Measurements from ENCODE around the gene HTRA3.

HTRA3 gene

GRCh38 chr4:8250227-8250626 is 19.3 kb upstream of the HTRA3 start:
- DNase-seq: no peak

DNA sequence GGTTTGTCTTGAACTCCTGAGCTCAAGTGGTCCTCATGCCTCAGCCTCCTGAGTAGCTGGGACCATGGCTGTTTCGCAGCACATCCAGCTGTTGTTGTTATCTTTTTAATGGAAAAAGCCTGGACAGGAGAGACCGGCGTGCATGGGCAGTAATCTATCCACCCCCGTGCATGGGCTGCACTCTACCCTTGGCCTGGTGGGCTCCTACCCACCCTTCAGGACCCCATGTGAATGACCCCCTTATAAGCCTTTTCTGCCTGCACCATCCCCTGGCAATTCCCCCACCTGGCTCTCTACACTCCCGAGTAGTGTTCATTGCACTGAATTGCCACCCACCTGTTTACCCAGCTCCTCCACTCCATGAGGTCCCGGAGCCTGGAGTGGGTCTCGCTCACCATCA is 18.9 kb upstream of the HTRA3 start:
- DNase-seq: no peak

- DNase-seq: no peak
Measured at GRCh38 chr4:8251110-8251883, 18.3 kb upstream of the HTRA3 start.

DNA sequence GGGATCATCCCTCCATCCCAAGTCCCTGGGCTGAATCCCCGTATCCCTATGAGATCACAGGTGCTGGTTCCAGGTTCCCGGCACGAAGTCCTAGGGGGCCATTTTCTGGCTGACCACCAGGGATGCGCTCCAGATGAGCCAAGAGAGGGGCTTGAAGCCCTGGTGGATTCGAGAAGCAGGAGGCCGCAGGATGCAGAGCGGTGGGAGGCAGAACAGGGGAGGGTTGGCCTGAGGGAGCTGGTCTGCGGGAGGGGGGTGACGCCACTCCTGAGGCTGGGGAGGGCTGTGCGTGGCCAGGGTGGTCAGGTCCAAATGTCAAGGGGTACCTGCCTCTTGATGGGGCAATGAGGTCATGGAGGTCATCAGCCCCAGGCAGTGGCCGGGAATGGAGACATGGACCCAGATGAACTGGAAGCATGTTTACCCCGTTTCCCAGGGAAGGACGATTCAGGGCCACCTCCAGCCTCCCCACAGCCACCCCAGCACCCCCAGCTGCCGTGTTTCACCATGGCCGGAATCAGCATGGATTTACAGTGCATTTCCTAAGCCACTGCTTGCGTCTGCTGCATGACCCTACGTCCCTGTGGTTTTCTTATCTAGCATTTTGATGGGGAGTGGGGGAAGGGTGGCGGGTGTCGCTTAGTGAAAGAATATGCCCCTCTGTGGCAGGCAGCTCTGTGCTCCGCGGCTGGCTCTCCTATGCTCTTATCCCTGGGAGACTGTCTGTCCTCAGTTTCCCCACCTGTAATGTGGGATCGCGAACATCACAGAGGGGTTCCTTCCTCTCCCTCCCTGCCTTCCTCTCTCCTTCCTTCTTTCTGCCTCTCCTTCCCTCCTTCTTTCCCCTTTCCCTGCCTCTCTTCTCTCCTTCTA is 17.0 kb upstream of the HTRA3 start:
- DNase-seq: no peak

- no peak for DNase-seq
Measured at GRCh38 chr4:8254076-8254475, 15.5 kb upstream of the HTRA3 start.

DNA sequence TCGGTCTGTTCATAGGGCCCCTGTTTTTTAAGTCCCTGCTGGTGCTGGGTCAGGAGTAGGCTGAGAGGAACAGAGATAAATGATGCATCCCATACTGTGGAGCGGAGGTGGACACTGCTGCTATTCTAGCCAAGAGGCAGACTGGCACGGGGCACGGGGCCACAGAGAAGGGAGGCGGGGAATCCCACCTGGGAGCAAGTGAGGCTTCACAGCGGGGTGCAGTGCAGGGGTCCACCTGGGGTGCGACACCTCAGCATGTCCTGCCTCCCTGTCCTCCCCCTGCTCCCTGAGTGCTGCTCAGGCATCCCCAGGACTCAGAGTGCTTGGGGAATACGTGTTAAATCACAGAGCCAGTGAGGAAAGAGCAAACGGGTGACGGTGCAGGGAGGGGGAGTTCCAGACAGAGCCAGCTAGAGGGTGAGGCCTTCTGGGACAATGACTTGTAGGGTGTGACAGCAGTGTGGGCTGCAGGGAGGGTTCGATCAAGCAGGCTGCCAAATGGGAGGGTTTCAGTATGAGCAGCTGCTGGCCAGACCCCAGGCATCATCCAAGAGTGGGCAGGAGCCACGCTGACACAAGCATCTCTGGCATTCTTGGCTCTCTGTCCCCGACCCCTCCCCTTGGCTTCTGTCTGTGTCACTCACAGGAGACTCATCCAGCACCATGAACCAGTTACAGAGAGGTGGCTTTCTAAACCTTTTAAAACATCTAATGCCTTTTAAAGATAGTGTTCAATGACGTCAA is 13.7 kb upstream of the HTRA3 start:
- DNase-seq: peak; percentile 91

GRCh38 chr4:8257854-8258253 is 11.7 kb upstream of the HTRA3 start:
- DNase-seq: no peak

- DNase-seq: no peak
Measured at GRCh38 chr4:8258552-8259212, 10.9 kb upstream of the HTRA3 start.

GRCh38 chr4:8259743-8260430 is 9.7 kb upstream of the HTRA3 start:
- no peak for DNase-seq

- peak; percentile 45 for DNase-seq
Measured at GRCh38 chr4:8260656-8261111, 8.9 kb upstream of the HTRA3 start.

DNA sequence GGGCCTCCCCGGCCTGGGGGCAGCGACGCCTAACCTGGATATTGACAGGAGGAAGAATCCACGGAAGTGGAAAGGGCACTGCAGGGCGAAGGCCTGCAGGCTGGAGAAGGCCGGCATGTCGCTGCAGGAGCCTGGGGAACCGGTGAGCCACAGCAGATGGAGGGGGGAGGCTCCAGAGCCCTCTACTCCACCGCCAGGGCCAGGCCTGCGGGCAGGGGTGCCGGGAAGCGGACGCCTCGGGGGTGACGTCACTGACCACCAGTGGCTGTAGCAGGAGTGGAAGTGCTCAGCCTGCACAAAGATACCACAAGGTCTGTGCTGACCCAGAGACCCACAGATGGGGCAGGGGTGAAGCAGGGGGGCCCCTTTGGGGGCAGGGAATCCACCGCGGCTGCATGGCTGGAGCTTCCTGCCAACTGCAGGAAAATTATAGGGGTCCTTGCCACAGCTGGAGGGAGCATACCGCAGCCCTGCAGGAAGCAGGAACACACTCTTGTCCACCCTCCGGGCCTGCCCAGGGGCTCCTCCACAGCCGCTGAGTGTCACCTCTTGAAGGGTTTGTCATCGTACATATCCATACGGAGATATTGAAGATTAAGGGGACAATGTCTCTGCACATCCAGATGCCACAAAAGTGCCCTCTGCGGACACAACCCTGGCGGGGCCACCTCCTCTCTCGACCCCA is 7.6 kb upstream of the HTRA3 start:
- peak; percentile 78 for DNase-seq

DNA sequence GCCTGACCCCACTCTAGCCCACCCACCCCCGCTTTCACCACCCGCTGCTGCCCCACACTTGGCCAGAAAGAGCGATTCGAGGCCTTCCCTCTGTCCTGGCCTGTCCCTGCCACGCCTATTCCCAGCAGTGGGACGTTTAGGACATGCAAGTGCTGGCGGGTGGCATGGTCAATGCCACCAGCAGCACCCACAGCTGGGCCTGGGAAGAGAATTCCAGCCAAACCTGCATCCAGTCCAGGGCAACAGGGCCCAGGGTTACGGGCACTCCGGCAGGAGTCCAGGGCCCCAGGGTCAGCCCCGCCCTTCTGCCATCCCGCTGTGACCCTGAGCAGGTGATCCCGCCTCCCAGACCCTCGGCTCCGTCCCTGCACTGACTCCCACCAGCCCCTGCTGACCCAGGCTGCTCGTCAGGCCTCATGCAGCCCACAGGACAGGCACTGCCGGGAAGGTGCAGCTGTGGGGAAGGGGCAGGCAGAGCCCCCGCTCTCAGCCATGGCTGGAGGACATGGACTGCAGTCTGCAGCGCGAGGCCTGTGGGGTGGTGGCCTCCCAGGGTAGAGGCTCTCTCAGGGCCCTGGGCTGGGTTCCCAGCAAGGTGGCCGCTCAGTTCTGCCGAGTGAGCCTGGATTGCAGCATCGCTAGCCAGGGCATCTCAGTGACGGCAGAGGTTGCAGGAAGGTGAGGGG is 6.8 kb upstream of the HTRA3 start:
- DNase-seq: no peak

GRCh38 chr4:8263397-8263796 is 6.2 kb upstream of the HTRA3 start:
- no peak for DNase-seq

GRCh38 chr4:8264106-8264505 is 5.4 kb upstream of the HTRA3 start:
- DNase-seq: no peak

- no peak for DNase-seq
Measured at GRCh38 chr4:8265171-8265929, 4.2 kb upstream of the HTRA3 start.

- no peak for DNase-seq
Measured at GRCh38 chr4:8266088-8266487, 3.5 kb upstream of the HTRA3 start.

- DNase-seq: no peak
Measured at GRCh38 chr4:8266508-8266907, 3.0 kb upstream of the HTRA3 start.

DNA sequence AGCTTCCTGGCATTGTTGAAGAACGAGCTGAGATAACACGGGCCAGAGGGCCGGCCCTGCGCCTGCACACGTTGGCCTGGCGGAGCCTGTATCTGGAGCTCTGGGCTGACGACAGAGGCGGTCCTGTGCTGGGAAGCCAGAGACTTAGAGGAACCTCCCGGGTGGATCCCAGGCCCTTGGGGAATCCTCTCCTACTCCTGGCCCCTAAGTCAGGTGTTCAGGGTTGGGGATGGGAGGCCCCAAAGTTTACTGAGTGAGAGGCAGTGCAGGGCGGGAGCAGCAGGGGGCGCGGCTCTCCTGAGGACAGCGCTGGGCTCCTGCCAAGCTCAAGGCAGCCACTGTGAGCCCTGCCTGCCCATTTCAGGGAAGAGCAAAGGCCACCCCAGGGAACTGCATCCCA is 2.5 kb upstream of the HTRA3 start:
- DNase-seq: no peak

- no peak for DNase-seq
Measured at GRCh38 chr4:8268211-8268610, 1.3 kb upstream of the HTRA3 start.

- DNase-seq: no peak
Measured at GRCh38 chr4:8268901-8269534, 536 bp upstream of the HTRA3 start.

All from right hindlimb (tissue), 1 donor.